ENCODE data around the gene CRAT. TPM values are rescaled to one million over a fixed set of nuclear protein-coding genes. Genes with fewer than 3 reads are reported as not detected.
"Not testable (repeated sequence)": the region's sequence is repeated elsewhere in the genome, so short reads cannot be mapped to it uniquely, and the experiment has no call there.

CRAT gene
- total and polyA plus RNA-seq, 2 donors (not counting 1 experiment from before 2014, with no cell fraction given) = 34.0 to 45.1 TPM

DNA sequence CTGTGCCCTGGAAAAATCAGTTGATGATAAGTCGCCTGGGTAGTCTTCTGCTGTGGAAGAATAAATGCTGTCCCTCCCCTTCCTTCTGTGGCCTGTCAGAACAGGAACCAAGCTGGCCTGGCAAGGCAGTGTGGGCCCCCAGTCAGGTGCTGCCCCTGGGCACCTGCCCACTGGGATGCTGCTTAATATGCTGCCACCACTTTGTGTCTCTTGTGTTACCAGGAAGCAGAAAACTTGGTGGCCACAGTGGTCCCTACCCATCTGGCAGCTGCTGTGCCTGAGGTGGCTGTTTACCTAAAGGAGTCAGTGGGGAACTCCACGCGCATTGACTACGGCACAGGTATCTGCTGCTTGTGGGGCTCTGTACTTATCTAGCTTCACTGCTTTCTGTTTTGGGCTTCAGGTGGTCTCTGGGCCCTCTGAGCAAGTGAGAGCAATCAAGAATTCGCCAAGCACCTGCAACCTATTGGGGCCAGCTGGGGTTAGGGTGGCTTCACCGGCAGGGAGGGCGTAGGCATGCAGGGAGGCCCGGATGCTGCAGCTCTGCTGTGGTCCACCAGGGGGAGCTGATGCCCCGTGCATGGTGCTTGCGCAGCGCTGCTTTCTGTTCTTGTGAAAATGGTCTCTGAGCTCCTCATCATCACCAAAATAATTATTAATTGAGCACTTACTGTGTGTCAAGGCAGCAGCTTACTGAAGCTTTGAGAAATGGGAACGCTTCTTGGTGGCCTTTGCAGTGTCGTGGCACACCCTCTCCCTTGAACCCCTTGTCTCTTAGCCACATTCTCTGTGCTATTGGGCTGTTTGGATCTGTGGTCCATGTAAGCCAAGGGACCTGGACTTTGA lies 20.9 kb upstream of the CRAT start:
- H3K4me1 ChIP-seq (ENCODE audit: control insufficient read depth, extremely low read depth, insufficient read depth, low read length) = no peaks in the 10 kb centered on the region
- H3K9me3 ChIP-seq (ENCODE audit: control insufficient read depth, insufficient read depth, low read depth, low read length) = no peaks in the 10 kb centered on the region
- H3K79me2 ChIP-seq (ENCODE audit: control insufficient read depth, insufficient read depth, low read length) = no peaks in the 10 kb centered on the region
- no peak overlapping the region for H3K27ac ChIP-seq (ENCODE audit: insufficient read depth, low read length)
- no peak overlapping the region for H2AFZ ChIP-seq (ENCODE audit: low read length)
- H3K4me2 ChIP-seq (ENCODE audit: extremely low read depth, insufficient read depth, low read length) = no peak overlapping the region
- H3K27me3 ChIP-seq (ENCODE audit: control insufficient read depth, insufficient read depth, low read length) = no peaks in the 10 kb centered on the region
- no peak overlapping the region for H3K9ac ChIP-seq (ENCODE audit: insufficient read depth, low read length)
- H4K20me1 ChIP-seq (ENCODE audit: control insufficient read depth, extremely low read depth, insufficient read depth, low read length) = no peaks in the 10 kb centered on the region
- TF ChIP-seq EZH2 (IDR thresholded peaks at IDR 0.05; ENCODE audit: low read length, missing control alignments) (no peak), CTCF (conservative IDR thresholded peaks at IDR 0.05 in 1 of 2, IDR thresholded peaks at IDR 0.05 in 1 of 2; ENCODE audit: low read depth in 1 of 2, low read length in 2 of 2) (peak; percentile 89 to 99)
- H3K4me3 ChIP-seq (replicated peaks in 1 of 4; ENCODE audit: control extremely low read depth in 1 of 4, insufficient read depth in 1 of 4, low read depth in 3 of 4, low read length in 4 of 4) = no peak overlapping the region
- peak; percentile 41 to 65 for DNase-seq (ENCODE audit: low read depth in 2 of 2)
- H3K36me3 ChIP-seq (ENCODE audit: control insufficient read depth, insufficient read depth, low read length) = peaks cover 12% of the 10 kb centered on the region

- Histone ChIP-seq H4K20me1 (ENCODE audit: control insufficient read depth, extremely low read depth, insufficient read depth, low read length) (no peaks in the 10 kb centered on the region), H3K4me3 (replicated peaks in 1 of 4; ENCODE audit: control extremely low read depth in 1 of 4, insufficient read depth in 1 of 4, low read depth in 3 of 4, low read length in 4 of 4) (no peak overlapping the region), H3K79me2 (ENCODE audit: control insufficient read depth, insufficient read depth, low read length) (no peaks in the 10 kb centered on the region), H3K9me3 (ENCODE audit: control insufficient read depth, insufficient read depth, low read depth, low read length) (no peaks in the 10 kb centered on the region), H3K9ac (ENCODE audit: insufficient read depth, low read length) (no peak overlapping the region), H3K4me1 (ENCODE audit: control insufficient read depth, extremely low read depth, insufficient read depth, low read length) (no peaks in the 10 kb centered on the region), H3K27me3 (ENCODE audit: control insufficient read depth, insufficient read depth, low read length) (no peaks in the 10 kb centered on the region), H2AFZ (ENCODE audit: low read length) (no peak overlapping the region), H3K4me2 (ENCODE audit: extremely low read depth, insufficient read depth, low read length) (no peak overlapping the region), H3K27ac (ENCODE audit: insufficient read depth, low read length) (no peak overlapping the region), H3K36me3 (ENCODE audit: control insufficient read depth, insufficient read depth, low read length) (peaks cover 10% of the 10 kb centered on the region)
- no peak for TF ChIP-seq EZH2 (IDR thresholded peaks at IDR 0.05; ENCODE audit: low read length, missing control alignments)
- no peak for TF ChIP-seq CTCF (conservative IDR thresholded peaks at IDR 0.05 in 1 of 2, IDR thresholded peaks at IDR 0.05 in 1 of 2; ENCODE audit: low read depth in 1 of 2, low read length in 2 of 2)
- DNase-seq (ENCODE audit: low read depth in 2 of 2) = no peak
Observed at GRCh38 chr9:129130791-129131190, 20.2 kb upstream of the CRAT start.

DNA sequence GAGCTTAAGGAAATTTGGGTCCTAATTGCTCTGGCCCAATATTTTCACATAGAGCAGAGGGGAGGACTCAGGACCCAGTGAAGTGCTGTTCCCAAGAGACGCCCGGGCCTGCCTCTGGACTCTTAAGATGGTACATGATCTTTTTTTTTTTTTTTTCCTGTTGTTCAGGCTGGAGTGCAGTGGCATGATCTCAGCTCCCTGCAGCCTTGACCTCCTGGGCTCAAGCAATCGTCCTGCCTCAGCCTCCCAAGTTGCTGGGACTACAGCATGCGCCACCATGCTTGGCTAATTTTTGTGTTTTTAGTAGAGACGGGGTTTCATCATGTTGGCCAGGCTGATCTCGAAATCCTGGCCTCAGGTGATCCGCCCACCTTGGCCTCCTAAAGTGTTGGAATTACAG lies 19.7 kb upstream of the CRAT start:
- not testable (repeated sequence) for DNase-seq (ENCODE audit: low read depth in 2 of 2); H3K27me3 ChIP-seq (ENCODE audit: control insufficient read depth, insufficient read depth, low read length); H3K36me3 ChIP-seq (ENCODE audit: control insufficient read depth, insufficient read depth, low read length); H3K27ac ChIP-seq (ENCODE audit: insufficient read depth, low read length); H3K9ac ChIP-seq (ENCODE audit: insufficient read depth, low read length); H3K79me2 ChIP-seq (ENCODE audit: control insufficient read depth, insufficient read depth, low read length); H3K4me1 ChIP-seq (ENCODE audit: control insufficient read depth, extremely low read depth, insufficient read depth, low read length); H3K4me2 ChIP-seq (ENCODE audit: extremely low read depth, insufficient read depth, low read length); H3K9me3 ChIP-seq (ENCODE audit: control insufficient read depth, insufficient read depth, low read depth, low read length); H4K20me1 ChIP-seq (ENCODE audit: control insufficient read depth, extremely low read depth, insufficient read depth, low read length); H2AFZ ChIP-seq (ENCODE audit: low read length); H3K4me3 ChIP-seq (replicated peaks in 1 of 4; ENCODE audit: control extremely low read depth in 1 of 4, insufficient read depth in 1 of 4, low read depth in 3 of 4, low read length in 4 of 4)
